Activated CD4-positive, alpha-beta T cell treated with anti-CD3 and anti-CD28 coated beads, Interleukin-2, Interleukin-6, amounts not matched to agents 100 ng/mL and 50 ng/mL, durations not matched to agents 16 hours and 8 hours (primary cell): ENCODE measurements around the gene KAT8.

Source experiments
- DNase-seq: peaks from one replicate; pipeline ENCODE4 v3.0.0-alpha.2; 2020

Gene KAT8

DNA sequence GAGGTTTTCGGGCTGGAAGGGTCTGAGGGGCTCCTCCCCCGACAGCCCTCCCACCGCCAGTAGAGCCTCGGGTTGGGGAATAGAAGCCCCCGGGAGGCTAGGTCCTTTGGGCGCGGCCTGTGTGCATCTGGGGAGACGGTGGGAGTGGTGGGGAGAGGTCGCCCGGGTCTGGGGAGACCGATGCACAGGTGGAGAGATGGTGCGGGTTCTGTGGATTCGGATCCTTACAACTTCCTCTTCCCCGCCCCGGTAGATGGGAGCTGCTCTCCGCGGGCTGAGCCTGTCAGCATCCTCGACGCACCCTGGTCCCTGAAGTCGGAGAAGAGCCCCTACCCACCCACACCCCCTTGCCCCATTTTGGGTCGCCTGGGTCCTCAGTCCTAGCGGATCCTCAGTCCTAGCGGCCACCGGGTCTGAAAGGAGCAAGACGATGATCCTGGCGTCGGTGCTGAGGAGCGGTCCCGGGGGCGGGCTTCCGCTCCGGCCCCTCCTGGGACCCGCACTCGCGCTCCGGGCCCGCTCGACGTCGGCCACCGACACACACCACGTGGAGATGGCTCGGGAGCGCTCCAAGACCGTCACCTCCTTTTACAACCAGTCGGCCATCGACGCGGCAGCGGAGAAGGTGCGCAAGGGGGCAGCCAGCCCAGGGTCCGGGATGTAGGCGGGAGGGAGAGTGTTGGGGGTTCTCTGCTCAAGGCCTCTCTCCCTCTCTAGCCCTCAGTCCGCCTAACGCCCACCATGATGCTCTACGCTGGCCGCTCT is 8.5 kb upstream of the KAT8 start:
- no peak for DNase-seq

DNA sequence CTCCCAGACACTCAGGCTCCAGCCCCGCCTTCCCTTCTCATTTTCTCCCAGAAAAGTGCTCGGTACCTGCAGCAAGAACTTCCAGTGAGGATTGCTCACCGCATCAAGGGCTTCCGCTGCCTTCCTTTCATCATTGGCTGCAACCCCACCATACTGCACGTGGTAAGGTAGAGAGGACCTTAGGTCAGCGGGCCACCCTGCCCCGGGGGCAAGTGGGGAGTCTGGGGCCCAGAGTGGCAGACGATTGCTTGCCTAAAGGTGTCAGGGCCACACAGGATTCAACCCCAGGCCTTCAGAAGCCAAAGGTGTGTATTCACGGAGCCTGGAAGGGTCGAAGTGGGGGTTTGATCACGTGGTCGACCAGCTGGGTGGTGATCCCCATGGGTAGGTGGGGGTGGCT is 7.8 kb upstream of the KAT8 start:
- DNase-seq, result no peak

DNA sequence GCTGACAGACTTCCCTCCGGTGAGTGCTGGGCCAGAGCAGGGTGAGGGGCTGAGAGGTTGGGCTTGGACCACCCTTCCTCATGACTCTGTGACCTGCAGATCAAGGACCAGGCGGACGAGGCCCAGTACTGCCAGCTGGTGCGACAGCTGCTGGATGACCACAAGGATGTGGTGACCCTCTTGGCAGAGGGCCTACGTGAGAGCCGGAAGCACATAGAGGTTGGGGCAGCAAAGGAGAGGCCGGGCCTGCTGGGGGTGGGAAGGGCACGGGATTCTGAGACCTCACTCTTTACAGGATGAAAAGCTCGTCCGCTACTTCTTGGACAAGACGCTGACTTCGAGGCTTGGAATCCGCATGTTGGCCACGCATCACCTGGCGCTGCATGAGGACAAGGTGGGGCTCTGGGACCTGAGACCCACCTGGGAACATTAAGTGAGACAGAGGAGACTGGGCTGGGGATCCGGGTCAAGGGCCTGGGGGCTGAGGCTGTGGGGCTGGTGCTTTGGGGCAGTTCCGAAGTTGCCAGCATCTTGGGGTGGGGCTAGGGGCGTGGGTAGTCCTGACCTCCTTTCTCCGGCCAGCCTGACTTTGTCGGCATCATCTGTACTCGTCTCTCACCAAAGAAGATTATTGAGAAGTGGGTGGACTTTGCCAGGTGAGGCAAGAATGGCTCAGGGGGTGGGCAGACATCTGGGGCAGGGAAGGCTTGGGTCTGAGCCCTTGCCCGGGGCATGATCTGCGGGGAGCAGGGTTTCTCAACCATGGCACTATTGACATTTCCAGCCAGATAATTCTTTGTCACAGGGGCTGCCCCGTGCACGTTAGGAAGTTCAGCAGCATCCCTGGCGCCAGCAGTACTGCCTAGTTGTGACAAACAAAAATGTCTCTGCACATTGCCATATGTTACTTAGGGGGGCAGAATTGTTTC is 7.1 kb upstream of the KAT8 start:
- DNase-seq, result no peak

DNA sequence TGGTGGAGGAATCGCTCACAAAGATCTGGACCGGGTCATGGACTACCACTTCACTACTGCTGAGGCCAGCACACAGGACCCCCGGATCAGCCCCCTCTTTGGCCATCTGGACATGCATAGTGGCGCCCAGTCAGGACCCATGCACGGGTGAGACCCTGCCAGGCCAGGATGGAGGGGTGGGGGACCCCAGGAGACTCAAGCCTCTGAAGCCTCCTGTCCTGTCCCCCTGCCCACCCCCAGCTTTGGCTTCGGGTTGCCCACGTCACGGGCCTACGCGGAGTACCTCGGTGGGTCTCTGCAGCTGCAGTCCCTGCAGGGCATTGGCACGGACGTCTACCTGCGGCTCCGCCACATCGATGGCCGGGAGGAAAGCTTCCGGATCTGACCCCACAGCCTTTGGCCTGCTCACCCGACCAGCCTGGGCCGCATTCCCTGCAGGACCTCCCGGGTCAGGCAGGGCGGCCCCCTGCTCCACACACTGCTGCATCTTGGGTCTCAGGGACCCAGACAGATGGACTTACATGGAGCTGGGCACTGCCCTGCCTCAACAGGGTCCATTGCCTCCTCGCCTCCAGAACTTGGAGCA is 5.5 kb upstream of the KAT8 start:
- DNase-seq, result no peak

DNA sequence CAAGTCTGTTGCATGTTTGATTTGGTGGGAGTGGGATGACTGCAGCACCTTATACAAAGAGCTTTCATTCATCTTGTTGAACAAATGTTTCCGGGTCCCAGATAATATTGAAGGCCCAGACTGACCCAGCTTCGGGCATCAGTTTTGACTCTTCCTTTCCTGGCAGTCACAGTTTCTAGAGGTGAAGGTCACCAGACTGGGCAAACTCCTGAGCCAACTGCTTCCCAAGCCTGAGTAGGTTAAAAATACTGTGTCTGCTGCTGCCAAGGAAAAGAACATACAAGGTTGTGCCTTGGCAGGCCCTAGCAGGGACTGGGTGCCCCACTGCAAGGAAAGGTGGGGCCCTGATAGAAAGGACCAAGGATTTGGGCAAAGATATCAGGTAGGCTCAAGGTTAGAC is 4.8 kb upstream of the KAT8 start:
- no peak for DNase-seq

DNA sequence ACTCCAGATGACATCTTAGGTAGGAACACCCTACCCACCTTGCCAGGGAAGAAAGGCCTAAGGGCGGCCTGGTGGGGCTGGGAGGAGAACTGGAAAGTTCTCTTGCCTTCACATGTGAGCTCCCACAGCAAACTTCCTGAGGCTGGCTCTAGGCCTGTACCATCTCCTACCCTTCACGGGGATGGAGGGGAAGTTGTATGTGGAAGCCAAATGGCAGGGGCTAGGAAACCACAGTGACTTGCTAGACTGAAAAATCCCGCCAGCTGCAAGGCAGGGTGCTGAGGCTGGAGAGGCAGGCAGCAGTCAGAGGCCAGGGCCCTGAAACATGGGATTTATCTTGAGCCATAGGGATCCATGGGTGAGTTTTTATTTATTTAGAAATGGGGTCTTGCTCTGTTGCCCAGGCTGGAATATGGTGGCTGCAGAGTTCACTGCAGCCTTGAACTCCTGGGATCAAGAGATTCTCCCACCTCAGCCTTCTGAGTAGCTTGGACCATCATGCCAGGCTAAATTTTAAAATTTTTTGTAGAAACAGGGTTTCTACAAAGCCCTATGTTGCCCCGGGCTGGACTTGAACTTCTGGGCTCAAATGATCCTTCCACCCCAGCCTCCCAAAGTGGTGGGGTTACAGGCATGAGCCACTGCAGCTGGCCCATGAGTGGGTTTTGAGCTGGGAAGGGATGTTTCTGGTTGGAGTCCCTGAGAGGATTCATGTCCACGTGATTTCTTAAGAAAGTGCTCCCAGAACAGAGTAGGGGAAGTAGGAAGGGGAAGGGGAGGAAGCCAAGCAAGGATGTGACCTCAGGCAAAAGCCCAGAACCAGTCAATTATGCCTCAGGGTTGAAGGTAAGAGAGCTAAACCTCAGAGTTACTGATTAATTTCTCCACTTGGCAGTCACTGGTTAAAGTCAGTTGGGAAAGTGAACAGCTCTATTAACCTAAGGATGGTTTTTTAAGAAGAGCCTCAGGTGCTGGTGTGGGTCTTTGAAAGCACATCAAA is 4.0 kb upstream of the KAT8 start:
- no peak for DNase-seq

DNA sequence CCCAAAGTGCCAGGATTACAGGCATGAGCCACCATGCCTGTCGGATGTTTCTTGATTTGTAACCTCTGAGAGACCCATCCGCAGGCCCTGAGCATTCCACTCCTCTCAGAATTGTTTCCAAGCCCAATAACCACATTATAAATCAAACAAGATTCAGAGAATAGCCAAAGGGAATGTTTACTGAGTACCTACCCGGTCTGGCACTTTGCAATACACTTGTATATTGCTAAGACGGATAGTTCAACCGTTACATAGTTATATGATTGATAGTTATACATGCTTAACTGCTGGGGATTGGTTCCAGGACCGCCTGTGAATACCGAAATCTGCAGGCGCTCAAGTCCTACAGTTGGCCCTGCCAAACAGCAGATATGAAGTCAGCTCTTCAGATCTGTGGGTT is 3.0 kb upstream of the KAT8 start:
- DNase-seq, result no peak

DNA sequence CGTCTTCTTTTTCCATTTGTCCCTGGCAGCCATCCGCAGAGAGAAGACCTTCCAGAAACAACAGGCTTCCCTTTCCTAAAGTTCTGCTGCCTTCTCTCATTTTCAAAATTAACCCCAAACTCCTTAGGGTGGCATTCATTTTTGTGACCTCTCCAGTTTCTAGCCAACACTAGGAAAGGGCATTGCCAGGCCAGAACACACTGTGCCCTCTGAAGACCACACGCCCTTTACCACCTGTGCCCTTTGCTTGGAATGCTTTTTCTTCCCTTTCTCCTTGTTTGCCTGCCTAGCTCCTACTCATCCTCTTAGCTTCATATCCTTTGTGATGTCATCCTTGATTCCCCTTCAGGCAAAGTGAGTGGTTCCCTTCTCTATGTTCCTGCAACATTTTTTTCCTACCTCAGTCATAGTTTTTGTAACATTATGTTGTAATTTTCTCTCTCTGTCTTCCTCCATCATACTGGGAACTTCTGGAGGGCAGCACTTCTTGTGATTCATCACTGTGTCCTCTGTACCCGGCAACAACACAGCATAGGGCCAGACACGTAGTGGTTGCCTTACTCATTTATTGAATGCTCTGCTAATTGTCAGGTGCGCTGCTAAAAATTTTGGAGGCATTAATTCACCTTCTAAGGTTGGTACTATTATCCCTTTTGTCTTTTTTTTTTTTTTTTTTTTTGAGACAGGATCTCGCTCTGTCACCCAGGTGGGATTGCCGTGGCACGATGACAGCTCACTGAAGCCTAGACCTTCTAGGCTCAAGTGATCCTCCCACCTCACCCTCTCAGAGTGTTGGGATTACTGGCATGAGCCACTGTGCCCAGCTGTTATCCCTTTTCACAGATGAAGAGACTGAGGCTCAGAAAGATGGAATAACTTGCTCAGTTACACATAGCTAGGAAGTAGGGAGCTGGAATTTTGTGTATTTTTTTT is 1.0 kb downstream of the KAT8 start:
- DNase-seq, result no peak

DNA sequence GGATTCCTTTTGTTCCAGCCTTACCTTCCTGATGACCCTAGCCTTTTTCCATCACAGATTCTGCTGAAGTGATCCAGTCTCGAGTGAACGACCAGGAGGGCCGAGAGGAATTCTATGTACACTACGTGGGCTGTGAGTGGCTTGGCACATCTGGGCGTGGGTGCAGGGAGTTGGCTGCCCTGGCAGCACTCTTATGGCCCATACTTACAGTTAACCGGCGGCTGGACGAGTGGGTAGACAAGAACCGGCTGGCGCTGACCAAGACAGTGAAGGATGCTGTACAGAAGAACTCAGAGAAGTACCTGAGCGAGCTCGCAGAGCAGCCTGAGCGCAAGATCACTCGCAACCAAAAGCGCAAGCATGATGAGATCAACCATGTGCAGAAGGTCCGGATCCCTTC is 2.7 kb downstream of the KAT8 start:
- DNase-seq, result no peak

DNA sequence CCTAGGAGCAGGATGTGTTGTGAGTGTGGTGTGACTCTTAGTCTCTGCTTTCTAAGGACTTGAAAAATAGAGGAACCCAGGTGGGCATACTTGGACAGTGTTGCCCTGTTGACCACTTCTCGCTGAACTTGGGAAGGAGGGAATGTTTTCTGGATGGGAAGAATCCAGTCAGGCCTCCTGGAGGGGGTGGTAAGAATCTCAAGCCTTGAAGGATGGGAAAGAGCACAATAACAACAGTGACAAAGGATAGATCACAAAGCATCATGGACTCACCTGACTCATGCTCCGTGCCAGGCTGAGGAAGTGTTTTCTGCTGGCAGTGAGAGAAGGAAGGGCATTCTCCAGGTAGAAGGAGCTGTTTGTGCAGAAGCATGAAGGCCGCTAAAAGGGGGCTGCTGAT is 8.4 kb downstream of the KAT8 start:
- no peak for DNase-seq

DNA sequence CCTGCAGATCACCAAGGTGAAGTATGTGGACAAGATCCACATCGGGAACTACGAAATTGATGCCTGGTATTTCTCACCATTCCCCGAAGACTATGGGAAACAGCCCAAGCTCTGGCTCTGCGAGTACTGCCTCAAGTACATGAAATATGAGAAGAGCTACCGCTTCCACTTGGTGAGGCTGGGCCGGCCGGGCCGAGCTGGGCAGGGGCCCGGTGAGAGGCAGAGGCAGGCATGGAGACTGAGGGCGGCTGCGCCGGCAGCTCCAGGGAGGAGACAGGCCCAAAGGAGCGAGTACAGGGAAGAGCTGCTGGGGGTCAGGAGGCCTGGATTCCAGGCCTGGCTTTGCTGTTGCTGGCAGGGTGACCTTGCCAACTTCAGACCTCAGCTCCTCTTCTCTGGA is 9.7 kb downstream of the KAT8 start:
- no peak for DNase-seq

DNA sequence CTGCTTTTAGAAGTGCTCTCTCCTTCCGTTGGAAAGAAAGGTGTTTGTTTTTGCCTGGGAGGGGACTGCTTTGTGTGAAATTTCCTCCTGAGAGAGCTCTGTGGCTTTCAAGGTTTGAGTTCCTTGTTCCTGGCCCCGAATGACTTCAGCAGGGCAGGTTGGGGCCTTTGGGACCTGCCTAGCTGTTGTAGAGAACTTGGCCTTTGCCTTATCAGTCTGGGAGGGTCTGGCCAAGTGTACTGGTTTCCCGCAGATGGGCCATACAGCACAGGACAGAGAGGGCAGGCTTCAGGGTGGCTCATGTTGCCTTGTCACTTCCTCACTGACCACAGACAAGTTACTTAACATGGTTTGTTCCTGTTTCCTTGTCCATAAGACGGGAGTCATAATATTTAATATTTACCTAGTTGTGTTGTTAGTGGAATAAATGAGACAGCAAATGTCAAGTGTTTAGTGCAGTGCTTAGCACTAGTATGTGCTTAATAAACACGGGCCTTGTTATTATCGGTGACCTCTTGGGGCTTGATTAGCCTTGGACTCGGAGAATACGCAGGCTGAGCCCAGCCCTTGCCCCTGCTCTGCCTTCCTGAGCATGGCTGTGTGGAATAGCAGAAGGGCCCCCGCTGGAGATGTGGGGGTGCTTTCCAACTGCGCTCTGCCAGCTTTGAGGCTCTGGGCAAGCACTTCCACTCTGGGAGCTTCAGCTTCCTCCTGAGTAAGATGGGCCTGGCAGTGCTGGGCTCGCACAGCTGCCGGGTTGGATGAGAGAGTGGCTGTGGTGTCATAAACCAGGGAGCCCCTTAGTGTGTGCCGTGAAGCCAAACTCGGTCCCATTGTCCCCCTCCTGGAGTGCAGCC is 11.5 kb downstream of the KAT8 start:
- no peak for DNase-seq

DNA sequence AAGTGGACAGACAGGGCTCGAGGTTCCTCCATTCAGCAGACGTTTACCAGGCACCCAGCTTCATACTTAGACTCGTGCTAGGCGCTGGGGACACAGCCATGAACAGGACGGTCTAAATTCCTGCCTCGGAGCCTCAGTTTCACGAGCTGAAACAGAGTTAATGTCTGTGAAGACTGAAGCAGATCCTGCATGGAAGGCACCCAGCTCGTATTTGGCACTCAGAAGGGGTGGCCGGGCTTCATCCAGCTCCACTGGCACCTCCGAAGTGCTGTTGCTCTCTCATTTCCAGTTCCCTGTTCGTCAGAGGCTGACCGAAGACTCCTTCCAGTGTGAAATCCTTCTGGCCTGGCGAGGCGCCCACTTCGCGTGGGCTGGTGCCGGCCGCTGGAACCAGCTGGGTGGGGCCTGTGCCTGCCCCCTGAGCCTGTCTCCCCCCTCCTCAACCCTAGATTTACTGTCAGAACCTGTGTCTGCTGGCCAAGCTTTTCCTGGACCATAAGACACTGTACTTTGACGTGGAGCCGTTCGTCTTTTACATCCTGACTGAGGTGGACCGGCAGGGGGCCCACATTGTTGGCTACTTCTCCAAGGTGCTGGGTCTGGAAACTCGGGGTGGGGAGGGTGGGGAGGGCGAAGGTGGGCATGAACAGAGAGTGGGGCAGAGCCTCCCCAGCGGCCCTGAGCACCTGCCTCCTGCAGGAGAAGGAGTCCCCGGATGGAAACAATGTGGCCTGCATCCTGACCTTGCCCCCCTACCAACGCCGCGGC is 12.3 kb downstream of the KAT8 start:
- DNase-seq, result no peak

DNA sequence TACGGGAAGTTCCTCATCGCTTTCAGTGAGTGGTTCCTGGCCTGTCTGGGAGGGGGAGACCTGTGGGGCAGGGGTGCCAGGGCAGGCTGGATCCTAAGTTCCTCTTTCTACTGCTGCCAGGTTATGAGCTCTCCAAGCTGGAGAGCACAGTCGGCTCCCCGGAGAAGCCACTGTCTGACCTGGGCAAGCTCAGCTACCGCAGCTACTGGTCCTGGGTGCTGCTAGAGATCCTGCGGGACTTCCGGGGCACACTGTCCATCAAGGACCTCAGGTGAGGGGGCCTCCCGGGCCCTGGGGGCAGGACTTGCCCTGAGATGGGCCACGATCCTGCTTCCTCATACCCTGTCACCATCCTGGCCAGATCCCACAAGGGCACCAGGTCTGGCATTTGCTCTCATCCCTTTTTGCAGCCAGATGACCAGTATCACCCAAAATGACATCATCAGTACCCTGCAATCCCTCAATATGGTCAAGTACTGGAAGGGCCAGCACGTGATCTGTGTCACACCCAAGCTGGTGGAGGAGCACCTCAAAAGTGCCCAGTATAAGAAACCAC is 12.9 kb downstream of the KAT8 start:
- DNase-seq, result no peak

DNA sequence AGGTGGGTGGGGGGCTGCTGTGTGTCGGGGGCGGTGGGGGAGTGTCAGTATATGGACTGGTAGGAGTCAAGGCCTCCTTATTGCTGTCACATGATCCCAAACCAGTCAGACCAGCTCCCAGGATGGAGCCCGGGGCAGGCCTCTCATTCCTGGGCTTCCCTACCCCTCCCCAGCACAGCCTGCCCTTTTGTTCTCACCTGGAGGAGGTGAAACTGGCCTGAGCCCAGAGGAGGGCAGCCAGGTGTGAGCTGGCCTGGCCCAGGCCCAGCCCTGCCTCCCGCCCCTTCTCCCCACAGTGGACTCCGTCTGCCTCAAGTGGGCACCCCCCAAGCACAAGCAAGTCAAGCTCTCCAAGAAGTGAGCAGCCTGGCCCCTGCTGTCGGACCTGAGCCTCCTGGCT is 13.4 kb downstream of the KAT8 start:
- no peak for DNase-seq

DNA sequence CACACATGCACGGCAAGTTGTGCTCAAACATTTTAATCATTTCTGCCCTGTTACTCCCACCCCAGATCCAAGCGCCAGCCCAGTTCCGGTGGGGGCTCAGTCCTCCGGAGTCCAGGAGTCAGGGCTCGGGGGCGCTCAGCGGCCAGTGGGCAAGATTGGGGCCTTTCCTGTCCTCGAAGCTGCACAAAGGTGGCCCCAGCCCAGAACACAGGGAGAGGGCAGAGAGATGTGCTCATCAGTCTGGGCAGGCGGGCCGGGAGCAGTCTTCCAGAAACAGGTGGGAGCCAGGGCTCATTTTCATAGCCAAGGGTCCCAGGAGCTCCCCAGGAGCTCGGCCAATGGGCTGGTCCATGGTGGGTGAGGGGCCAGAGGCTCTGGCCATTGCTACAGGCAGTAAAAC is 14.0 kb downstream of the KAT8 start:
- no peak for DNase-seq

DNA sequence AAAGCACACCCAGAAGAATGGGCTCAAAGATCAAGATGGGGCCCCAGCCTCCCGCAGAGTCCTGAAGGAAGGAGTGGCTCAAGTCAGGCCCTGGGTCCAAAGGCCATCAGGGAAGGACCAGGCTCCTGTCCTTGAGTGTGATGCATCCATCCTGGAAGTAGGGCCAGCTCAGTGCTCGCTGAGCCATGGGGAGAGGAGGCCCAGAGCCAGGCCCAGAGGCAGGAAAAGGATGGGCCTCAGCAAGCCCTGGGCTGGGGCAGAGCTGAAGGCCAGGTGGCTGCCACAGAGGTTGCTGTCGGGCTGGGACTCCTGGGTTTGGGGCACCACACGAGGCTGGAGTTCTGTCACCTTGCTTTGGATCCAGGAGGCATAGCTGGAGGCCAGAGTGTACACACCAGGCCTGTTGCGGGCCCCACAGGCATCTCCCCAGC is 14.4 kb downstream of the KAT8 start:
- no peak for DNase-seq

DNA sequence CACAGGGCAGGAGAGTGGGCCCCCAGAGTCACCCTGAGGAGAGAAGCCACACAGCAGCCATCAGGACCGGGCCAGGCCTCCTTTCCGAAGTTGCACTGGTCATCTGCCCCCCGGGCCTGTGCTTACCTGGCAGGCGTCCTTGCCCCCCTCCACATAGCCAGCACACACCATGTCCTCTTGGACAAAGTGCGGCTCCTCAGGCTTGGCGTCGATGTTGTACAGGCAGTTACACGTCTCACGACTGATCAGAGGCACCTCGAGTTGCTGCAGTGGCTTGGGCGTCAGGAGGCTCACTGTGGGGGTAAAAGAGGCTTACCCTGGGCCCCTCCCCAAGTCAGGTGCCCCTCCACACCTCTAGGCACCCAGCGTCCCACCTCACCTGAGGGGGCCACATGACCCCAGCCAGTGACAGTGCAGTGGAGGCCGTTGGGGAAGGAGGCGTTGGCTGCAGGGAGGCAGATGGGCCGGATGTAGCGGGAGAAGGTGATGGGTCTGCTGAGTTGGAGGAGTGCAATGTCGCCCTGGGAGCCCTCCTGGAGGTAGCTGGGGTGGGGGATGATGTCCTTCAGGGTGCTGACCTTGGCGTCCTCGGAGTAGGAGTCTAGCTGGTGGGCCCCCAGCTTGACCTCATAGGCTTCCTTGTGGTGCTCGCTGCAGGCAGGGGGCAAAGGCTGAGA is 15.0 kb downstream of the KAT8 start:
- no peak for DNase-seq

DNA sequence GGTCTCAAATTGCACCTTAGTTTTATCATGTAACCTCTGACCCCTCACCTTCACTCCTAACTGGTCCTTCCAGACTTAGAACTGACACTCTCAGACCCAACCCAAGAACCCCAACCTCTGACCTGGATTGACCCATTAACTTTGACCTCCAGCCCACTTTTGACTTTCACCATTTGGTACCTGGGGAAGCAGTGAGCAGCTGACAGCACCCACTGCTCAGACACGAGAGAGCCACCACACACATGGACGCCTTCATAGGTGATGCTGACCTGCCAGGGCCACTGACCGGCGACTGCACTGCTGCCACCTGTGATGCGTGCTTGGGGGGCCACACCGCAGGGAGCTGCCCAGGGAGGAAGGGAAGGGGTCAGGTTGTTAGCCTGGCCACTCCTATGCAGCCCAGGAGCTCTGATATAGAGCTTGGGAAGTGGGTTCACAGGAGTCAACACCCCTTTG is 15.6 kb downstream of the KAT8 start:
- no peak for DNase-seq
